H9 (cell line): ENCODE results near the gene MINAR2. TPM values are rescaled to one million over a fixed set of nuclear protein-coding genes. Genes with fewer than 3 reads are reported as not detected.

Experiments used
- DNase-seq: peaks from one replicate; pipeline ENCODE4 v3.0.0-alpha.2; 2017
- H2AFZ ChIP-seq: one replicate; pipeline ENCODE4 v1.6.1; 2013; ENCODE audit warnings: mild to moderate bottlenecking, low read length, control low read depth, moderate library complexity
- H2AK5ac ChIP-seq: 2 replicates; pipeline ENCODE4 v1.6.1; 2013; ENCODE audit warnings: low read length, control low read depth, mixed read lengths; ENCODE audit not compliant: insufficient read length
- H2BK120ac ChIP-seq: one replicate; pipeline ENCODE4 v1.6.1; 2013; ENCODE audit warnings: low read depth, mild to moderate bottlenecking, low read length, control low read depth, inconsistent platforms; ENCODE audit not compliant: poor library complexity, severe bottlenecking
- H2BK12ac ChIP-seq: 2 replicates; pipeline ENCODE4 v1.6.1; 2013; ENCODE audit warnings: low read length, control low read depth, mixed read lengths, low read depth; ENCODE audit not compliant: insufficient read length
- H2BK15ac ChIP-seq: 2 replicates; pipeline ENCODE4 v1.6.1; 2013; ENCODE audit warnings: low read depth, low read length, control low read depth
- H2BK20ac ChIP-seq: one replicate; pipeline ENCODE4 v1.6.1; 2013; ENCODE audit warnings: low read depth, mild to moderate bottlenecking, low read length, control low read depth, inconsistent platforms; ENCODE audit not compliant: poor library complexity, severe bottlenecking
- H2BK5ac ChIP-seq: 2 replicates; pipeline ENCODE4 v1.6.1; 2013; ENCODE audit warnings: low read length, control low read depth, mixed read lengths; ENCODE audit not compliant: insufficient read length
- H3K14ac ChIP-seq: 2 replicates; pipeline ENCODE4 v1.6.1; 2013; ENCODE audit warnings: low read length, control low read depth; ENCODE audit not compliant: insufficient read depth
- H3K18ac ChIP-seq: 2 replicates; pipeline ENCODE4 v1.6.1; 2013; ENCODE audit warnings: low read depth, mild to moderate bottlenecking, mixed read lengths, low read length, control low read depth; ENCODE audit not compliant: insufficient read length
- H3K23ac ChIP-seq: 2 replicates; pipeline ENCODE4 v1.6.1; 2013; ENCODE audit warnings: low read length, control low read depth, mixed read lengths, low read depth; ENCODE audit not compliant: insufficient read length
- H3K23me2 ChIP-seq: 2 replicates; pipeline ENCODE4 v1.6.1; 2013; ENCODE audit warnings: low read depth, mild to moderate bottlenecking, mixed read lengths, low read length, control low read depth; ENCODE audit not compliant: insufficient read length, poor library complexity, severe bottlenecking
- H3K27ac ChIP-seq: 2 replicates; pipeline ENCODE4 v1.5.1; 2013; ENCODE audit warnings: low read length, control low read depth, mixed read lengths, low read depth; ENCODE audit not compliant: insufficient read length
- H3K27me3 ChIP-seq: 2 replicates; pipeline ENCODE4 v1.6.1; 2013; ENCODE audit warnings: low read length, control low read depth, inconsistent platforms; ENCODE audit not compliant: insufficient read depth
- H3K4ac ChIP-seq: 2 replicates; pipeline ENCODE4 v1.6.1; 2013; ENCODE audit warnings: low read depth, mild to moderate bottlenecking, control low read depth, inconsistent platforms, low read length, moderate library complexity
- H3K4me1 ChIP-seq: 2 replicates; pipeline ENCODE4 v1.6.1; 2013; ENCODE audit warnings: low read length, control low read depth, inconsistent platforms; ENCODE audit not compliant: insufficient read depth
- H3K4me2 ChIP-seq: 2 replicates; pipeline ENCODE4 v1.6.1; 2013; ENCODE audit warnings: low read length, control low read depth, mixed read lengths; ENCODE audit not compliant: insufficient read length, insufficient read depth
- H3K56ac ChIP-seq: 2 replicates; pipeline ENCODE4 v1.6.1; 2013; ENCODE audit warnings: low read depth, mild to moderate bottlenecking, mixed read lengths, low read length, control low read depth; ENCODE audit not compliant: insufficient read length
- H3K79me1 ChIP-seq: 2 replicates; pipeline ENCODE4 v1.6.1; 2013; ENCODE audit warnings: low read depth, mild to moderate bottlenecking, moderate library complexity, low read length, control low read depth, inconsistent platforms; ENCODE audit not compliant: insufficient read depth, poor library complexity, severe bottlenecking
- H3K79me2 ChIP-seq: 2 replicates; pipeline ENCODE4 v1.6.1; 2013; ENCODE audit warnings: low read length, control low read depth, inconsistent platforms; ENCODE audit not compliant: insufficient read depth
- H3K9ac ChIP-seq: 2 replicates; pipeline ENCODE4 v1.6.1; 2013; ENCODE audit warnings: low read length, control low read depth, mixed read lengths; ENCODE audit not compliant: insufficient read length; ENCODE audit errors: extremely low read depth
- H3K9me3 ChIP-seq: one replicate; pipeline ENCODE4 v1.6.1; 2013; ENCODE audit warnings: low read depth, low read length, inconsistent platforms; ENCODE audit not compliant: control insufficient read depth
- H3T11ph ChIP-seq: one replicate; pipeline ENCODE4 v1.6.1; 2013; ENCODE audit warnings: mild to moderate bottlenecking, low read length, control low read depth, inconsistent platforms
- H4K20me1 ChIP-seq: one replicate; pipeline ENCODE4 v1.6.1; 2013; ENCODE audit not compliant: control insufficient read depth, insufficient read length, insufficient read depth
- H4K5ac ChIP-seq: 2 replicates; pipeline ENCODE4 v1.6.1; 2013; ENCODE audit warnings: low read depth, mild to moderate bottlenecking, mixed read lengths, low read length, control low read depth; ENCODE audit not compliant: insufficient read length
- H4K8ac ChIP-seq: replicated peaks from 2 replicates; pipeline ENCODE4 v1.6.1; 2013; ENCODE audit warnings: low read length, control low read depth, mixed read lengths, low read depth; ENCODE audit not compliant: insufficient read length
- H4K91ac ChIP-seq: 2 replicates; pipeline ENCODE4 v1.6.1; 2013; ENCODE audit warnings: low read depth, mild to moderate bottlenecking, moderate library complexity, mixed read lengths, low read length, control low read depth; ENCODE audit not compliant: insufficient read length
- H3K27ac Mint-ChIP-seq, 3 experiments: 2 replicates in 2 of 3; 3 replicates in 1 of 3; pipeline ENCODE4 v1.8.0; 2020 to 2021; ENCODE audit warnings: mixed read lengths in 3 of 3, mild to moderate bottlenecking in 1 of 3, moderate library complexity in 1 of 3
- H3K27me3 Mint-ChIP-seq: 2 replicates; pipeline ENCODE4 v1.8.0; 2021; ENCODE audit warnings: low read depth, mild to moderate bottlenecking, moderate library complexity, mixed read lengths
- H3K36me3 Mint-ChIP-seq, 3 experiments: 2 replicates in 2 of 3; 3 replicates in 1 of 3; pipeline ENCODE4 v1.8.0; 2020 to 2021; ENCODE audit warnings: low read depth in 3 of 3, mixed read lengths in 3 of 3; ENCODE audit not compliant: insufficient read depth in 1 of 3
- H3K4me1 Mint-ChIP-seq, 2 experiments: 2 replicates each; pipeline ENCODE4 v1.8.0; 2020; ENCODE audit warnings: mixed read lengths in 2 of 2
- H3K4me3 Mint-ChIP-seq, 2 experiments: 2 replicates in 1 of 2; 3 replicates in 1 of 2; pipeline ENCODE4 v1.8.0; 2020 to 2021; ENCODE audit warnings: mild to moderate bottlenecking in 2 of 2, mixed read lengths in 2 of 2, moderate library complexity in 1 of 2
- H3K9me3 Mint-ChIP-seq, 2 experiments: 2 replicates in 1 of 2; 3 replicates in 1 of 2; pipeline ENCODE4 v1.8.0; 2020; ENCODE audit warnings: mild to moderate bottlenecking in 2 of 2, mixed read lengths in 2 of 2, moderate library complexity in 1 of 2
- WGBS: extraction: QIAGEN DNeasy Blood & Tissue Kit; methylation state at CpG from one replicate; pipeline ENCODE4 v1.1.7; 2013; ENCODE audit warnings: missing lambda C conversion rate, low lambda C conversion rate, mixed read lengths; ENCODE audit not compliant: insufficient read length; ENCODE audit errors: extremely low coverage; 5-methylcytosine and 5-hydroxymethylcytosine counted together
- total RNA-seq: library from RNA; stranded (reverse); gene quantifications from 2 replicates; pipeline ENCODE4 v1.2.1, GENCODE V29; 2021
- TF ChIP-seq, protein P1 (sequence below): fragments of 200-600 bp; sonication (generic); conservative IDR thresholded peaks from 3 replicates; pipeline ENCODE4 v1.8.0; 2021; ENCODE audit warnings: antibody characterized with exemption, mild to moderate bottlenecking

The MINAR2 gene
- total RNA-seq, 1 experiment from 2014 or later, result 0.09 TPM

- H3K56ac ChIP-seq, result no peak overlapping the region
- H2AK5ac ChIP-seq, result no peak overlapping the region
- H4K8ac ChIP-seq, result no peak overlapping the region
- Mint-ChIP-seq H3K4me1 (peaks cover 5 to 7% of the 10 kb centered on the region in 2 experiments), H3K36me3 (peaks cover 8 to 13% (median 10%) of the 10 kb centered on the region in 3 experiments; a peak in 6 of 7 replicates), H3K4me3 (no peak overlapping the region), H3K27ac (0 out of 7 replicates have a peak overlapping the region, but pooled peaks of 1 of the 3 experiments have one; percentile 25), H3K9me3 (peaks cover 23 to 29% of the 10 kb centered on the region in 2 experiments), H3K27me3 (no peaks in the 10 kb centered on the region)
- no peaks in the 10 kb centered on the region for H3K23me2 ChIP-seq
- H3K18ac ChIP-seq, result no peak overlapping the region
- no peak overlapping the region for H3K4me2 ChIP-seq
- H3K9me3 ChIP-seq, result no peaks in the 10 kb centered on the region
- H3K4me1 ChIP-seq, result no peaks in the 10 kb centered on the region
- H2BK5ac ChIP-seq, result no peak overlapping the region
- no peak overlapping the region for H3T11ph ChIP-seq
- H2BK120ac ChIP-seq, result no peak overlapping the region
- WGBS, result no CpG with 5 or more reads among the region's 5 CpGs
- no peak overlapping the region for H3K9ac ChIP-seq
- H3K79me2 ChIP-seq, result no peaks in the 10 kb centered on the region
- H3K4ac ChIP-seq, result no peak overlapping the region
- H3K27me3 ChIP-seq, result no peaks in the 10 kb centered on the region
- no peak overlapping the region for H4K5ac ChIP-seq
- no peak overlapping the region for H3K23ac ChIP-seq
- H2BK12ac ChIP-seq, result no peak overlapping the region
- no peak for DNase-seq
- H3K79me1 ChIP-seq, result no peaks in the 10 kb centered on the region
- no peak overlapping the region for H3K27ac ChIP-seq
- no peak overlapping the region for H2BK20ac ChIP-seq
- H4K20me1 ChIP-seq, result no peaks in the 10 kb centered on the region
- H2AFZ ChIP-seq, result no peak overlapping the region
- H3K14ac ChIP-seq, result no peak overlapping the region
- H4K91ac ChIP-seq, result no peak overlapping the region
- TF ChIP-seq, protein P1, sequence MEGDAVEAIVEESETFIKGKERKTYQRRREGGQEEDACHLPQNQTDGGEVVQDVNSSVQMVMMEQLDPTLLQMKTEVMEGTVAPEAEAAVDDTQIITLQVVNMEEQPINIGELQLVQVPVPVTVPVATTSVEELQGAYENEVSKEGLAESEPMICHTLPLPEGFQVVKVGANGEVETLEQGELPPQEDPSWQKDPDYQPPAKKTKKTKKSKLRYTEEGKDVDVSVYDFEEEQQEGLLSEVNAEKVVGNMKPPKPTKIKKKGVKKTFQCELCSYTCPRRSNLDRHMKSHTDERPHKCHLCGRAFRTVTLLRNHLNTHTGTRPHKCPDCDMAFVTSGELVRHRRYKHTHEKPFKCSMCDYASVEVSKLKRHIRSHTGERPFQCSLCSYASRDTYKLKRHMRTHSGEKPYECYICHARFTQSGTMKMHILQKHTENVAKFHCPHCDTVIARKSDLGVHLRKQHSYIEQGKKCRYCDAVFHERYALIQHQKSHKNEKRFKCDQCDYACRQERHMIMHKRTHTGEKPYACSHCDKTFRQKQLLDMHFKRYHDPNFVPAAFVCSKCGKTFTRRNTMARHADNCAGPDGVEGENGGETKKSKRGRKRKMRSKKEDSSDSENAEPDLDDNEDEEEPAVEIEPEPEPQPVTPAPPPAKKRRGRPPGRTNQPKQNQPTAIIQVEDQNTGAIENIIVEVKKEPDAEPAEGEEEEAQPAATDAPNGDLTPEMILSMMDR, result no peak
- H2BK15ac ChIP-seq, result no peak overlapping the region
Observed at GRCh38 chr5:129803403-129803802, 55.5 kb downstream of the MINAR2 start.
